Peyer's patch (tissue), 4 donors: ENCODE measurements around the gene FRMPD2.

Source experiments
- POLR2A ChIP-seq, 2 donors: fragments of 450-650 bp; IDR thresholded peaks; one replicate each; pipeline ENCODE4 v1.5.1; 2017; ENCODE audit warnings: antibody characterized with exemption in 2 of 2, mild to moderate bottlenecking in 2 of 2, moderate library complexity in 2 of 2
- TF ChIP-seq, protein P1 (sequence below), 6 experiments: fragments of 450-650 bp in 4 of 6; fragments of 200-600 bp in 2 of 6; sonication (generic) in 1 of 6; IDR thresholded peaks; one replicate each; pipeline ENCODE4 v1.5.1; 2017 to 2019; ENCODE audit warnings: antibody characterized with exemption in 6 of 6, mild to moderate bottlenecking in 3 of 6, moderate library complexity in 1 of 6

DNA sequence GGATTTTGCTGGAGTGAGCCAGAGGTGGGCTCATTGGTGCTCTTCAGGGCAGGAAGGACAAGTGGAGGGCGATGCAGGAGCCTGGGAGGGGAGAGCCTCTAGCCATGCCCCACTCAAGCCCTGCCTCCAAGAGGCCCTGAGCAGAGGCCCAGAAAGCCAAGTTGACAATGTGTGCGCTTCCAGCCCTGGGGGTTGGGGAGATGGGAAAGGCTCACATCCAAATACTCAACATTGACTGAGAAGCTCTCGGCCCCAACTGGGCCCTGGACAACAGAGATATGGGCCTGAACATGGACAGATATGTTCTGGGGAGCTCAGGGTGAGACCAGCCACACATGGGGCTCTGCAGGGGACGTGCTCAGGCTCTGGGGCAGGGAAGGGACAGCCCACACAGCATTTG lies 39.0 kb downstream of the FRMPD2 start:
- TF ChIP-seq, protein P1, sequence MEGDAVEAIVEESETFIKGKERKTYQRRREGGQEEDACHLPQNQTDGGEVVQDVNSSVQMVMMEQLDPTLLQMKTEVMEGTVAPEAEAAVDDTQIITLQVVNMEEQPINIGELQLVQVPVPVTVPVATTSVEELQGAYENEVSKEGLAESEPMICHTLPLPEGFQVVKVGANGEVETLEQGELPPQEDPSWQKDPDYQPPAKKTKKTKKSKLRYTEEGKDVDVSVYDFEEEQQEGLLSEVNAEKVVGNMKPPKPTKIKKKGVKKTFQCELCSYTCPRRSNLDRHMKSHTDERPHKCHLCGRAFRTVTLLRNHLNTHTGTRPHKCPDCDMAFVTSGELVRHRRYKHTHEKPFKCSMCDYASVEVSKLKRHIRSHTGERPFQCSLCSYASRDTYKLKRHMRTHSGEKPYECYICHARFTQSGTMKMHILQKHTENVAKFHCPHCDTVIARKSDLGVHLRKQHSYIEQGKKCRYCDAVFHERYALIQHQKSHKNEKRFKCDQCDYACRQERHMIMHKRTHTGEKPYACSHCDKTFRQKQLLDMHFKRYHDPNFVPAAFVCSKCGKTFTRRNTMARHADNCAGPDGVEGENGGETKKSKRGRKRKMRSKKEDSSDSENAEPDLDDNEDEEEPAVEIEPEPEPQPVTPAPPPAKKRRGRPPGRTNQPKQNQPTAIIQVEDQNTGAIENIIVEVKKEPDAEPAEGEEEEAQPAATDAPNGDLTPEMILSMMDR (IDR thresholded peaks at IDR 0.05): no peak
- no peak for TF ChIP-seq POLR2A (IDR thresholded peaks at IDR 0.05)
